SJCRH30 (cell line): Measurements from ENCODE around the gene WNT5B. TPM values are rescaled to one million over a fixed set of nuclear protein-coding genes. Genes with fewer than 3 reads are reported as not detected.
A peak's percentile ranks its signal among the peaks of the same experiment; 100 is the strongest.

Experiments
- DNase-seq, 2 experiments: peaks; one replicate each; pipeline ENCODE4 v3.0.0-alpha.2; 2015 to 2020
- H3K27ac ChIP-seq: fragments of 250-450 bp; sonication (Bioruptor Pico); 2 replicates; pipeline ENCODE4 v1.5.1; 2020; ENCODE audit warnings: mild to moderate bottlenecking, moderate library complexity
- H3K27me3 ChIP-seq: fragments of 250-450 bp; sonication (Bioruptor Pico); 2 replicates; pipeline ENCODE4 v1.5.1; 2020; ENCODE audit warnings: mild to moderate bottlenecking, moderate library complexity
- H3K36me3 ChIP-seq: fragments of 250-450 bp; sonication (Bioruptor Pico); 2 replicates; pipeline ENCODE4 v1.5.1; 2020; ENCODE audit warnings: mild to moderate bottlenecking, moderate library complexity
- H3K4me1 ChIP-seq: fragments of 250-450 bp; sonication (Bioruptor Pico); 2 replicates; pipeline ENCODE4 v1.5.1; 2020; ENCODE audit warnings: mild to moderate bottlenecking, moderate library complexity
- H3K4me3 ChIP-seq: fragments of 250-450 bp; sonication (Bioruptor Pico); 2 replicates; pipeline ENCODE4 v1.5.1; 2020; ENCODE audit warnings: mild to moderate bottlenecking, moderate library complexity
- H3K9me3 ChIP-seq: fragments of 250-450 bp; sonication (Bioruptor Pico); replicated peaks from 2 replicates; pipeline ENCODE4 v1.5.1; 2020; ENCODE audit warnings: mild to moderate bottlenecking, moderate library complexity
- total RNA-seq: library from RNA; depleted of rRNA; stranded (reverse); fragments of >200 nt; shearing (Covaris generic); gene quantifications from 2 replicates; pipeline ENCODE4 v1.2.3, GENCODE V29; 2014

Gene WNT5B
- total RNA-seq, 1 experiment from 2014 or later = 50.2 TPM

DNA sequence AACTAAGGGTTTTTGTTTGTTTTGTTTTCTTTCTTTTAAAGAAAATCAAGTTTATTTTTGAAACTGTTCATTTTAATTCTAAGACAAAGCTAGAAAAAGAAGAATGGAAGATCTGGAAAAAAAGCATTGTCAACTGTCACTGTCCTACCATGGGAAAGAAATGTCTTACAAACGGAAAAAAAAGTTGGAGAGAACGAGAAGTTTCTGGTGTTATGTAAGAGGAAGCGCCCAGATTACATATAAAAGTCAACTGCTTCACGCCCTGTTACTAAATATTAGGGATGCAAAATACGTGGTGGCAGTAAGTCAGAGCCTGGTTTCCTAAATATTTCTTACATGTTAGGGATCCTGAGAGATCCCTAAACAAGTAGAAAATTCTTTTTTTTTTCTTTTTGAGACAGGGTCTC is 20.3 kb upstream of the WNT5B start:
- no peaks in the 10 kb centered on the region for H3K9me3 ChIP-seq
- no peaks in the 10 kb centered on the region for H3K27me3 ChIP-seq
- H3K4me1 ChIP-seq = peaks cover 64% of the 10 kb centered on the region
- H3K36me3 ChIP-seq = no peaks in the 10 kb centered on the region
- H3K27ac ChIP-seq = peak overlapping the region; percentile 96
- peak; percentile 36 to 82 for DNase-seq
- H3K4me3 ChIP-seq = peak overlapping the region; percentile 8; the same call in 1 of the 2 replicates

- H3K4me1 ChIP-seq = peaks cover 76% of the 10 kb centered on the region
- H3K27ac ChIP-seq = no peak overlapping the region
- DNase-seq = no peak
- no peaks in the 10 kb centered on the region for H3K9me3 ChIP-seq
- H3K4me3 ChIP-seq = no peak overlapping the region
- H3K27me3 ChIP-seq = no peaks in the 10 kb centered on the region
- H3K36me3 ChIP-seq = no peaks in the 10 kb centered on the region
Measured at GRCh38 chr12:1610072-1610643, 18.9 kb upstream of the WNT5B start.

GRCh38 chr12:1611803-1612572 is 17.0 kb upstream of the WNT5B start:
- peak; percentile 69 to 90 for DNase-seq
- no peaks in the 10 kb centered on the region for H3K27me3 ChIP-seq
- peaks cover 84% of the 10 kb centered on the region for H3K4me1 ChIP-seq
- no peaks in the 10 kb centered on the region for H3K9me3 ChIP-seq
- H3K4me3 ChIP-seq = peak overlapping the region; percentile 39
- H3K27ac ChIP-seq = peak overlapping the region; percentile 82
- H3K36me3 ChIP-seq = no peaks in the 10 kb centered on the region

- no peaks in the 10 kb centered on the region for H3K27me3 ChIP-seq
- peak overlapping the region; percentile 66 for H3K27ac ChIP-seq
- H3K4me1 ChIP-seq = peaks cover 65% of the 10 kb centered on the region
- peak; percentile 65 to 78 for DNase-seq
- H3K9me3 ChIP-seq = no peaks in the 10 kb centered on the region
- no peaks in the 10 kb centered on the region for H3K36me3 ChIP-seq
- H3K4me3 ChIP-seq = no peak overlapping the region
Measured at GRCh38 chr12:1613860-1614259, 15.2 kb upstream of the WNT5B start.

- peak overlapping the region; percentile 66 for H3K27ac ChIP-seq
- H3K9me3 ChIP-seq = no peaks in the 10 kb centered on the region
- no peak overlapping the region for H3K4me3 ChIP-seq
- DNase-seq = peak; percentile 97 to 99
- H3K36me3 ChIP-seq = no peaks in the 10 kb centered on the region
- peaks cover 60% of the 10 kb centered on the region for H3K4me1 ChIP-seq
- H3K27me3 ChIP-seq = no peaks in the 10 kb centered on the region
Measured at GRCh38 chr12:1614360-1614759, 14.7 kb upstream of the WNT5B start.

- DNase-seq = no peak
- Histone ChIP-seq H3K27ac (no peak overlapping the region), H3K27me3 (no peaks in the 10 kb centered on the region), H3K9me3 (no peaks in the 10 kb centered on the region), H3K36me3 (no peaks in the 10 kb centered on the region), H3K4me3 (no peak overlapping the region), H3K4me1 (peaks cover 48% of the 10 kb centered on the region)
Measured at GRCh38 chr12:1616233-1617066, 12.6 kb upstream of the WNT5B start.

GRCh38 chr12:1618489-1618888 is 10.5 kb upstream of the WNT5B start:
- Histone ChIP-seq H3K9me3 (no peaks in the 10 kb centered on the region), H3K4me1 (peaks cover 31% of the 10 kb centered on the region), H3K4me3 (no peak overlapping the region), H3K27ac (no peak overlapping the region), H3K36me3 (no peaks in the 10 kb centered on the region), H3K27me3 (no peaks in the 10 kb centered on the region)
- no peak for DNase-seq

- no peak overlapping the region for H3K4me3 ChIP-seq
- H3K9me3 ChIP-seq = no peaks in the 10 kb centered on the region
- no peaks in the 10 kb centered on the region for H3K36me3 ChIP-seq
- H3K27ac ChIP-seq = no peak overlapping the region
- no peaks in the 10 kb centered on the region for H3K27me3 ChIP-seq
- peaks cover 24% of the 10 kb centered on the region for H3K4me1 ChIP-seq
- DNase-seq = no peak
Measured at GRCh38 chr12:1619159-1619558, 9.9 kb upstream of the WNT5B start.

- Histone ChIP-seq H3K27ac (no peak overlapping the region), H3K27me3 (no peaks in the 10 kb centered on the region), H3K4me3 (no peak overlapping the region), H3K9me3 (no peaks in the 10 kb centered on the region), H3K36me3 (no peaks in the 10 kb centered on the region), H3K4me1 (peaks cover 23% of the 10 kb centered on the region)
- DNase-seq = no peak
Measured at GRCh38 chr12:1619587-1619986, 9.4 kb upstream of the WNT5B start.

GRCh38 chr12:1620092-1620491 is 8.9 kb upstream of the WNT5B start:
- peaks cover 19% of the 10 kb centered on the region for H3K4me1 ChIP-seq
- no peaks in the 10 kb centered on the region for H3K36me3 ChIP-seq
- H3K27ac ChIP-seq = no peak overlapping the region
- H3K27me3 ChIP-seq = no peaks in the 10 kb centered on the region
- H3K9me3 ChIP-seq = no peaks in the 10 kb centered on the region
- DNase-seq = no peak
- no peak overlapping the region for H3K4me3 ChIP-seq

- H3K27me3 ChIP-seq = no peaks in the 10 kb centered on the region
- H3K27ac ChIP-seq = no peak overlapping the region
- DNase-seq = no peak
- H3K4me1 ChIP-seq = peaks cover 7% of the 10 kb centered on the region
- H3K9me3 ChIP-seq = no peaks in the 10 kb centered on the region
- no peak overlapping the region for H3K4me3 ChIP-seq
- H3K36me3 ChIP-seq = no peaks in the 10 kb centered on the region
Measured at GRCh38 chr12:1622406-1622805, 6.6 kb upstream of the WNT5B start.

DNA sequence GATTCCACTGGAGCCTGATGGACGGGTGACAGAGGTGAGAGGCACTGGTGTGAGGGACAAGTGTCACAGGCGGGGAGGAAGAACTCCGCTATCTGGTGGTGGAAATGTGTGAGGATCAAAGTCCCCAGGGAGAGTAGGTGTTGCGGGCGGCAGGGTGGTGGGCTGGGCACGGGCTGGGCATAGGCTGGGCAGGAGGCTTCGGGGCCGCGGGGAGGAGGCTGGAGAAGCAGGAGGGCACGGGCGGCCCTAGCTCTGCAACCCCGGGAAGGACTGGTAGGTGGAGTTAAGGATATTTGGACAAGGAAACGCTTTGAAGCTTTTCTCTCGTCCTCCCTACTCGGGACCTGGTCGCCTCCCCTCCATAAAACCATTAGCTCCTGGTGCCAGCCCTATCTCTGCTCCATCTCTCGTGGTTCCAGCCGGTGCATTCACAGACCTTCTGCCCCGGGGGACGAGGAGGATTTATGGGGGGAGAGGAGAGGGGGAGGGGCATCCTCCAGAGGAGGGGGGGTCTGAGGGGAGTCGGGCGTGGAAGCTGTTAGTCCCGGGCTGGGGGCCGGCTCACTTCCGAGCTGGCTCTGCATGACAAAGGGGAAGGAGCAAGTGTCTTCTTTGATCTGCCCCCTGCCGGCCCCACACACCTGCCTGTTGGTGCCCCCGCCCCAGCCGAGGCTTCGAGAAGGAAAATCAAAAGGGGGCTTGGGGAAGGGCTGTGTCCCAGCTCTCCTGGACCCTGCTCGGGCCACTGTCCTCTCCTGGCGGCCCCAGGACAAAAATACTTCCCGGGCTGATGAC is 504 bp downstream of the WNT5B start:
- Histone ChIP-seq H3K27ac (peak overlapping the region; percentile 66), H3K4me1 (peaks cover 14% of the 10 kb centered on the region), H3K9me3 (no peaks in the 10 kb centered on the region), H3K36me3 (peaks cover 17% of the 10 kb centered on the region), H3K4me3 (peak overlapping the region; percentile 69), H3K27me3 (no peaks in the 10 kb centered on the region)
- DNase-seq = peak; percentile 57 to 67

- no peaks in the 10 kb centered on the region for H3K9me3 ChIP-seq
- peak overlapping the region; percentile 69 for H3K4me3 ChIP-seq
- H3K4me1 ChIP-seq = peaks cover 11% of the 10 kb centered on the region
- peak overlapping the region; percentile 66; the same call in 1 of the 2 replicates for H3K27ac ChIP-seq
- H3K27me3 ChIP-seq = no peaks in the 10 kb centered on the region
- peaks cover 22% of the 10 kb centered on the region for H3K36me3 ChIP-seq
- DNase-seq = peak; percentile 67 to 72
Measured at GRCh38 chr12:1630133-1630826, 1.2 kb downstream of the WNT5B start.
